ENCODE results near the gene HPGD.

HPGD gene

GRCh38 chr4:174522183-174523024, at the start of gene HPGD:
Gene HPGD, minus strand, starts transcription at chr4:174522488. Its CDS starts 37 bp downstream, at chr4:174522451.
- DNase-seq (ENCODE audit: insufficient read length, low spot score) = peak; percentile 35
- peak; percentile 80 for FAIRE-seq

- DNase-seq (ENCODE audit: insufficient read length, low spot score) (no peak), FAIRE-seq (peak; percentile 54)
Measured at GRCh38 chr4:174564529-174564928, 42.2 kb upstream of the HPGD start.

GRCh38 chr4:174563399-174563798, 41.1 kb upstream of the HPGD start:
- FAIRE-seq (no peak), DNase-seq (ENCODE audit: insufficient read length, low spot score) (no peak)

GRCh38 chr4:174561560-174561959, 39.3 kb upstream of the HPGD start:
- DNase-seq (ENCODE audit: insufficient read length, low spot score) (no peak), FAIRE-seq (no peak)

- DNase-seq (ENCODE audit: insufficient read length, low spot score) (no peak), FAIRE-seq (no peak)
Measured at GRCh38 chr4:174559894-174560293, 37.6 kb upstream of the HPGD start.

GRCh38 chr4:174555789-174556630, 33.7 kb upstream of the HPGD start:
- no peak for DNase-seq (ENCODE audit: insufficient read length, low spot score)
- no peak for FAIRE-seq

GRCh38 chr4:174554231-174554728, 32.0 kb upstream of the HPGD start:
- no peak for DNase-seq (ENCODE audit: insufficient read length, low spot score)
- FAIRE-seq = no peak

- DNase-seq (ENCODE audit: insufficient read length, low spot score) (no peak), FAIRE-seq (no peak)
Measured at GRCh38 chr4:174553828-174554227, 31.5 kb upstream of the HPGD start.

GRCh38 chr4:174553031-174553430, 30.7 kb upstream of the HPGD start:
- no peak for FAIRE-seq
- no peak for DNase-seq (ENCODE audit: insufficient read length, low spot score)

- no peak for FAIRE-seq
- DNase-seq (ENCODE audit: insufficient read length, low spot score) = no peak
Measured at GRCh38 chr4:174550541-174550940, 28.3 kb upstream of the HPGD start.

GRCh38 chr4:174549721-174550120, 27.4 kb upstream of the HPGD start:
- FAIRE-seq (no peak), DNase-seq (ENCODE audit: insufficient read length, low spot score) (no peak)

- no peak for FAIRE-seq
- no peak for DNase-seq (ENCODE audit: insufficient read length, low spot score)
Measured at GRCh38 chr4:174545268-174545667, 23.0 kb upstream of the HPGD start.

- FAIRE-seq = no peak
Measured at GRCh38 chr4:174544496-174544895, 22.2 kb upstream of the HPGD start.

GRCh38 chr4:174540175-174540574, 17.9 kb upstream of the HPGD start:
- no peak for FAIRE-seq

More at GRCh38 chr4:174544496-174544895, 22.2 kb upstream of the HPGD start:
- DNase-seq (ENCODE audit: insufficient read length, low spot score) = no peak

GRCh38 chr4:174539571-174539970, 17.3 kb upstream of the HPGD start:
- DNase-seq (ENCODE audit: insufficient read length, low spot score) (no peak), FAIRE-seq (no peak)

More at GRCh38 chr4:174540175-174540574, 17.9 kb upstream of the HPGD start:
- no peak for DNase-seq (ENCODE audit: insufficient read length, low spot score)

- FAIRE-seq (no peak), DNase-seq (ENCODE audit: insufficient read length, low spot score) (no peak)
Measured at GRCh38 chr4:174538876-174539250, 16.6 kb upstream of the HPGD start.

- FAIRE-seq (peak; percentile 4), DNase-seq (ENCODE audit: insufficient read length, low spot score) (peak; percentile 3)
Measured at GRCh38 chr4:174538123-174538875, 16.0 kb upstream of the HPGD start.

GRCh38 chr4:174537634-174538033, 15.3 kb upstream of the HPGD start:
- no peak for DNase-seq (ENCODE audit: insufficient read length, low spot score)

GRCh38 chr4:174534461-174534860, 12.2 kb upstream of the HPGD start:
- FAIRE-seq = no peak
- DNase-seq (ENCODE audit: insufficient read length, low spot score) = no peak

More at GRCh38 chr4:174537634-174538033, 15.3 kb upstream of the HPGD start:
- FAIRE-seq = no peak

GRCh38 chr4:174532445-174532844, 10.2 kb upstream of the HPGD start:
- no peak for DNase-seq (ENCODE audit: insufficient read length, low spot score)
- no peak for FAIRE-seq

- FAIRE-seq = no peak
- no peak for DNase-seq (ENCODE audit: insufficient read length, low spot score)
Measured at GRCh38 chr4:174531486-174531885, 9.2 kb upstream of the HPGD start.

Data from HTR-8/SVneo (cell line).